HG03175 (cell line): Measurements from ENCODE around the gene ANAPC2.
A peak's percentile ranks its signal among the peaks of the same experiment; 100 is the strongest.

ENCODE experiments used
- ATAC-seq: cut with Tn5 transposase; IDR thresholded peaks from one replicate; pipeline ENCODE4 v1.9.1; 2021; ENCODE audit warnings: mild to moderate bottlenecking, moderate library complexity; ENCODE audit not compliant: unreplicated experiment

ANAPC2 gene

DNA sequence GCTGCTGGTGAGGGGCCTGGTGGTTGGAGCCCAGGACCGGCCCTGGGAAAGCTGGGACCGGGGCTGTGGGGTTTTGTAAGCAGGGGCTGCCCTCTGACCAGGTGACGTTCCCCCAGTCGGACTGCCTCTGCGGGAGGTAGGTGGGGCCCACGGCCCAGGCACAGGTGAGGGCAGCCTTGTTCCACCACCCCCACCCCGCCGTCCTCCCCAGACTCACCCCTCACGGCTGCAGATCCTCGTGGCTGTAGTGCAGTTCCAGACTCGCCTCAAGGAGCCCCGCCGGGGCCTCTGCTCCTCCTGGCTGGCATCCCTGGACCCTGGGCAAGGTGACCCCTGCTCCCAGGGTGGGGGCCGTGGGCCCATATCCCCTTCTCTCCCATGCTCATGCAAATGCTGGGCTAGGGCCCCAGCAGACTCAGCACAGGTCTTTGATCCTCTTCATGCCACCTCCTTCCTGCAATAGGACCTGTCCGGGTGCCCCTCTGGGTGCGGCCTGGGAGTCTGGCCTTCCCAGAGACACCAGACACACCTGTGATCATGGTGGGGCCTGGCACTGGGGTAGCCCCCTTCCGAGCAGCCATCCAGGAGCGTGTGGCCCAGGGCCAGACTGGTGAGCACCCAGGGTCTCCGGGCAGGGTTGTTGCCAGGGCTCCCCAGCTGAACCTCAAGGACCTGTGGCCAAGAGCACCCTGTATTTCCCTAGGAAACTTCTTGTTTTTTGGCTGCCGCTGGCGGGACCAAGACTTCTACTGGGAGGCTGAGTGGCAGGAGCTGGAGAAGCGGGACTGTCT lies 27.0 kb upstream of the ANAPC2 start:
- no peak for ATAC-seq

DNA sequence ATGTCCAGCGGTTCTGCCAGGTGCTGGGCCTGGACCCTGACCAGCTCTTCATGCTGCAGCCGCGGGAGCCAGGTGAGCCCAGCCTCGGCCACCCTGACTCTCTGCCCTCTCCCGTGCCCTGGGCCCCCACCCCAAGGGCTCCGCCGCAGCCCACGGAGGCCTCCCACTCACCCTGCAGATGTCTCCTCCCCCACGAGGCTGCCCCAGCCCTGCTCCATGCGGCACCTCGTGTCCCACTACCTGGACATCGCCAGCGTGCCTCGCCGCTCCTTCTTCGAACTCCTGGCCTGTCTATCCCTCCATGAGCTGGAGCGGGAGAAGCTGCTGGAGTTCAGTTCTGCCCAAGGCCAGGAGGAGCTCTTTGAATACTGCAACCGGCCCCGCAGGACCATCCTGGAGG lies 26.3 kb upstream of the ANAPC2 start:
- ATAC-seq, result no peak

DNA sequence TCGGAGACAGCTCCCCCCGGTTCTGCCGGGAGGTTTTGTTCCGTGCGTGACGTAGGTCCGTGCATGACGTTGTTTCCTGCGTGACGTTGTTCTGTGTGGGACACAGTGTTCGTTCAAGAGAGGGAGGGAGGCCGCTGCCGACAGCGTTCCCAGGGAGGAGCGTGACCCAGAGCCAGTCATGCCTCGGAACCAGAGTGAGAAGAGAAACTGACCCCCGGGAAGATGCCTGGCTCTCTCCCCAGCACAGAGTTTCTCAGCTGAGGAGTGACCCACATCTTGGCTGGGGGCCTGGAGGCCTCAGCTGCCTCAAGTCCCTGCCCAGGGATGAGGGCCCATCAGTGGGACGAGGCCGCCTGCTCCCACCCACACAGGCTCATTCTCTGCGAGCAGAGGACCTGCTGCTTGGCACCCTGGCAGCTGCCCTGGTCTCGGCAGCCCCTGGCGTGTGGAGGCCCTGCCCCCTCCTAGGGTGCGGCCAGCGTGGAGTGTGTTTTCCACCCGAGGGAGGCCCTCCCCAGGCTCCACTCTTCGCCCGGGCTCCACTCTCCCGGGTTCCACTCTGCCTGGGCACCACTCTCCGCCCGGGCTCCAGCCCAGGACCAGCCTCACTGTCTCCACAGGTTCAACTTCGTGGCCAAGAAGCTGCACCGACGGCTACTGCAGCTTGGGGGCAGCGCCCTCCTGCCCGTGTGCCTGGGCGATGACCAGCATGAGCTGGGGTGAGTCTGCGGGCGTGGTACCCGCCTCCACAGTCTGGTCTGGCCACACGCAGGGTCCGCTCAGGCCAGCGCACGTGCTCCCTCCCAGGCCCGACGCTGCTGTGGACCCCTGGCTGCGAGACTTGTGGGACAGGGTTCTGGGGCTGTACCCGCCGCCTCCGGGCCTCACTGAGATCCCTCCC lies 25.1 kb upstream of the ANAPC2 start:
- ATAC-seq, result no peak

DNA sequence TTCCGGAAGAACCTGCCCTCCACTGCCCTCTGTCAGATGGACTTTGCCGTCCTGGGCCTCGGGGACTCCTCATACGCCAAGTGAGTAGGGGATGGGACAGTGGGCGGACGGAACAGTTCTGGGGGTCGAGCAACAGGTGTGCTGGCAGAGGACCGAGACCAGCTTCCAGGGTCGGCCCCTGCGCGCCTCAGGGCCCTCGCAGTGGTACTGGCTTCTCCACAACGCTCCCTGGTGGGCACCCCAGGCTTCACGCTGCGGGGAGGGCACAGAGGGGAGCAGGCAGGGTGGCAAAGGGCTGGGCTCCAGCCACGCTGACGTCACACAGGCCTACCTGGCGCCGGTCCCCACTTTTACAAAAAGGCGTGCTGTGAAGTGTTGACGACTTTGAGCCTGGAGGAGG lies 24.2 kb upstream of the ANAPC2 start:
- no peak for ATAC-seq

DNA sequence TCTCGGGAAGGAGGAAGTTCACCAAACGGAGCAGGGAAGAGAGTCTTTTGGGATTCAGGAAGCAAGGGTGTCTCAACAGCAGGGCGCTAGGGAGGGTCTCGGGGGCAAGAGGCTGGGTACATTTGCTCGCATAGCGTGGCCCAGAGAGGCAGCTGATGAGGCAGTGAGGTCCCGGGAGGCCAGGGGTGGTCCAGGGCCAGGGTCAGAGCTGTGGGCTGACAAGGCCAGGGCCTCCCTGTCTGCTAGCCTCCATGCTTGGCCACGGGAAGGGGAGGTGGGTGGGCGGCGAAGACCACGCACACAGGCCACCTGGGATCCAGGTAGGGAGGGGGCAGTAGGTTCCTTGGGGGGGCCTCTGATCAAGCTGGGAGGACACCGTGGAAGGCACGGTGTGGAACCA lies 23.2 kb upstream of the ANAPC2 start:
- no peak for ATAC-seq

DNA sequence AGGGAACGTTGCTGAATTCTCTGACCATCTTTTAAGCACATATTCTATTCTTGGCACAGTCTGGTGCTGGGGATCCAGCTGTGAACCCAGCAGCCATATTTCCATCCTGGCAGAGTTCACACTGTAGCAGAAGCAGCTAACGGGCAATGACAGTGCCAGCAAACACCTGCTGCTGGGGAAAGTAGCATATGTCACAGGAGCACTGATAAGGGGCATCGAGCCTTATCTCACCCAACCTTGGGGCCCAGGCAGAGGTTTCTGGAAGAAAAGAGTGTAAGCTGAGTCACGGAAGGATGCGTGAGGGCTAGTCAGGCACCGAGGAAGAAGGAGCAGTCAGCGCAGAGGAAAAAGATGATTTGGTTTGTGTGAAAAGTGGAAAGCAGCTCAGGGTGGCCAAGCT lies 18.2 kb upstream of the ANAPC2 start:
- ATAC-seq, result no peak

DNA sequence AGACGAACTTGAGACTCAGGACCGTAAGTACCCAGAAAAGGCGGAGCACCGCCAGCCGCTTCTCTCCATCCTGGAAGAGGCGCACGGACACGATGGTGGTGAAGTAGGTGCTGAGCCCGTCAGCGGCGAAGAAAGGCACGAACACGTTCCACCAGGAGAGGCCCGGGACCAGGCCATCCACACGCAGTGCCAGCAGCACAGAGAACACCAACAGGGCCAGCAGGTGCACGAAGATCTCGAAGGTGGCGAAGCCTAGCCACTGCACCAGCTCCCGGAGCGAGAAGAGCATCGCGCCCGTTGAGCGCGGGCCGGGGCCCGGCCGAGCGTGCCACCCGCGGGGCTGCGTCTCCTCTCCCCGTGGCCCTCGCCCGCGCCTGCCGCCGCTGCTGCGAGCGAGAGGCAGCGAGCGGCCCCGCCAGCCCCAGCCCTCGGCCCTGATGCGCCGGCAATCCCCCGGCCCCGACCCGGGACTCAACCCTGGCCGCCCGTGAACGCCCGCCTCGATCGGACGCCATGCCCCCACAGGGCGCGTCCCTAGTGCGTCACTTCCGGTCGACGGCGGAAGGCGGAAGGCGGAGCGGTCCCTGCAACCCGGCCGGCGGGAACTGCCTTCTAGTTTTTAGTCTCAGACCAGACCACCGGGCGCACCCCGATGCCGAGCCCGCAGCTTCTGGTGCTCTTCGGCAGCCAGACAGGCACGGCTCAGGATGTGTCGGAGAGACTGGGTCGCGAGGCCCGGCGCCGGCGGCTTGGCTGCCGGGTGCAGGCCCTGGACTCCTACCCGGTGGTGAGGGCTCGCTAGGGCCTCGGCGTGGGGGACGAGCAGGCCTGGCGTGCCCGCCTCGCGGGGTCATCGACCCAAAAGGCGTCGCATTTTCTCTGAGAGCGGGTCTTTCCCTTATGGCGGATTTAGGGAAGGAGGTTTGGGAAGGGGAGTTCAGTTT lies 17.0 kb upstream of the ANAPC2 start, which contains the start of the genes NDOR1 and TMEM203:
TSS of gene NDOR1 (plus strand) at position 575 of the 944 bp plus-strand sequence. CDS start at position 653, 78 bp downstream.
TSS of gene TMEM203 (minus strand) at position 523 of the 944 bp plus-strand sequence. CDS start at position 289, 234 bp downstream.
- peak; percentile 52 for ATAC-seq

DNA sequence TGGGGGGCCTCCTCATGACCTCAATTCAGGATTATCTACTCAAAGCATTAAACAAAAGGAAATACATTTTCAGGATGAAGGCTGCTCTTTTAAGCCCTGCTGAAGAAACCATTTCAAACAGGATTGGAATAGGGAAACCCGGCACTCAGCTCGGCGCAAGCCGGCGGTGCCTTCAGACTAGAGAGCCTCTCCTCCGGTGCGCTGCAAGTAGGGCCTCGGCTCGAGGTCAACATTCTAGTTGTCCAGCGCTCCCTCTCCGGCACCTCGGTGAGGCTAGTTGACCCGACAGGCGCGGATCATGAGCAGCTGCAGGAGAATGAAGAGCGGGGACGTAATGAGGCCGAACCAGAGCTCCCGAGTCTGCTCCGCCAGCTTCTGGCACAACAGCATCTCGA lies 16.4 kb upstream of the ANAPC2 start:
- ATAC-seq, result no peak

DNA sequence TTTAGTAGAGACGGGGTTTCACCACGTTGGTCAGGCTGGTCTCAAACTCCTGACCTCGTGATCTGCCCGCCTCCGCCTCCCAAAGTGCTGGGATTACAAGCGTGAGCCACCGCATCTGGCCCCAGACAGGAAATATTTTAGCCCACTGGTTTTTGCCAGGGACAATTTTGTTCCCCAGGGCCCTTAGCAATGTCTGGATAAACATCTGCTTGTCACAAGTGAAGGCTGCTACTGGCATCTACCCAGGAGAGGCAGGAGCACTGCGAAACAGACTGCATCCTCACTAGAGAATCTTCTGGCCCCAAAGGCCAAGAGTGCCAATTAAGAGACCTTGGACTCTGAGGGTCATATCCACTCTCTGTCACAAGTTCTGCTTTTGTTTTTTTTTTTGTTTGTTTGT lies 14.6 kb upstream of the ANAPC2 start:
- no peak for ATAC-seq

DNA sequence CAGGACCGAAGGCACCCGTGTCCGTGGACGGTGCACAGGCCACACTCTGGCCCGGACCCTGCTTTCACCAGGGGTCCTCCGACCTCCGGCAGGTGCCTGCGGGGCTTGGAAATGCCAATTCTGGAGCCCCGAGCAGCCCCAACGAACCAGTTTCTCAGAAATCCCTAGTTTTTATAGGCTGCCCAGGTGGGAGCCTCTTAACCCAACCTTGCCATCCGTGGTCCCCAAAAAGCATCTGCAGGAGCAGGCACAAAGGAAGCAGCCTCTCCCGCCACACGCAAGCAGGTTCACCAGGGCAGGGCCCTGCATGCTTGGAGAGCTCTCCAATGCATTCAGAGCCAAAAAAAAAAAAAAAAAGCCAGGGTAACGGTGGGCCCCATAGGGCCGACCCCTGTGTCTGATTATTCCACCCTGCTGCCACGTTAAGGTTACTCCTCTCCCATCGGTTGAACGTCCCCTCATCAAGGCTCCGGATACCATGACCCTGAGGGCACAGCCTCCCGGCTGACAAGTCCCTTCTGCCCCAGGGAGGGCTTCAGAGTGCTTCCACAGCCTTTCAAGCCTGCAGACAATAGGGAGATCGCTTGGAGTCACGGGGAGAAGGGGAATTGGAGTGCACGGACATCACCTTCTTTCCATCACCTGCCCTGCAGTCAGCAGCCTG lies 13.0 kb upstream of the ANAPC2 start:
- ATAC-seq, result no peak

DNA sequence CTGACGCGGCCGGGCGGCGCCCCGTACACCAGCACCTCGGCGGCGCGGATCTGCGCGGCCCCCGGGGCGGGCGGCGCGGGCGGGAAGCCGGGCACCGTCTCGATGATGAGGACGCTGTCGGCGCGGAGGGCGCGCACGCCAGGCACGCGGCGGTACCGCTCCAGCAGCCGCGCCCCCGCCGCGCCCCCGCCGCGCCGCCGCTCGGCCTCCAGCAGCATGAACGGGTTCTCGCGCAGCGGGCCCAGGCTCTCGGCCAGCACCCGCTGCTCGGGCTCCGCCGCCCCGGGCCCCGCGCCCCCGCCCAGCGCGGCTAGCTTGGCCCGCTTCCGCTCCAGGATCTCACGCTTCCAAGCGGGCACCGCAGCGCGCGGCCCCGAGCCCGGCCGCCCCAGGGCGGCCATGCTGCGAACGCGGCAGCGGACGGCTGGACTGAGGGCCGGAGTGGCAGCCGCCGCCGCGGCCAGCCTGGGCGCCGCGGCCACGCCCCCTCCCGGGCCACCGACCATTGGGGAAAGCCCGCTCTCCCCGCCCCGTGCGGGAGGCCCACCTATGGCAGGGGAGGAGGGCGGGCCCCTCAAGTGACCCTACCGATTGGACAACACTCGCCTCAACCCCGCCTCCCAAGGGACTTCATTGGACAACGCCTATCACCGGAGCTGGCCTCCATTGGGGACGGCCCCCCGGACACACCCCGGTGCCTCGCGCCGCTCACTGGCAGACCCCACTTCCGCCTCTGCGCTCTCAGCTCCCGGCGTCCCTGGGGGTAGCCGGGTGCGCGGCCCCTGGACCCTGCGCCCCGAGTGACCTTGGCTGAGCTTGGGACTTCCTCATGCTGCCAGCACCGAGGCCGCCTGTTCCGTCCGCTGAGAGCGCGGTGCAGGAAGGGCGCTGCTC lies 12.2 kb upstream of the ANAPC2 start, which contains the start of gene TPRN:
TSS of gene TPRN (minus strand) at position 431 of the 894 bp plus-strand sequence. CDS start at position 401, 30 bp downstream.
- peak; percentile 87 for ATAC-seq

DNA sequence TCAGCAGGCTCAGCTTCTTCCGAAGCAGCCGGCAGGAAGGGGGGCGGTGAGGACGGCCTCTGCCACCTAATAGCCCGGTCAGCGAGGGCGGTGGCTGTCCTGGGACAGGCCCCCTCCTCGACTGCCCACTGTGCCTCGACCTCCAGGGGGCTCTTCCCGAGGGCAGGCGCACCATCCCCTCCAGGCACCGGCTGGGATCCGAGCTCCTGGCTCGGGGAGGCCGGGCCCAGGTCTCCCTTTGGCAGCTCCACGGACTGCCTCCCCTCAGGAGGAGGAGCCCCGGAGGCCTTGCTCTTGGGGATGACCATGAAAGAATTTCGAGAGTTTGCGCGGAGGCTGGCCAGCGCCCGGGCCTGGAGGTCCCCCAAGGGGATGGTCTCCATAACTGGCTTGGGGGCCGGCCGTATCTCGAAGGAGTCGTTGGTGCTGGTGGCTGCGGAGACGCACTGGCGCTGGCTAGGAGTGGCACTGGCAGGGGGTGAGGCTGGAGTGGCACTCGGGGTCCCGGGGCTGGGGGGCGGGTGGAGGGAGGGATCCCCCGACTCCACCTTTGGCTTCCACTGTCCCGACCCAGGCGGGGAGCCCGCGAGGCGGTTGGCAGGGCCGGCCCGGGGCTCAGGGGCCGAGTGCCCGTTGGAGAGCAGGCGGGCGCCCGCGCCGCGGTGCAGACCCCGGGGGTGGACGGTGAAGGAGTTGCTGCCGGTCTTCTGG lies 11.2 kb upstream of the ANAPC2 start:
- ATAC-seq, result no peak

DNA sequence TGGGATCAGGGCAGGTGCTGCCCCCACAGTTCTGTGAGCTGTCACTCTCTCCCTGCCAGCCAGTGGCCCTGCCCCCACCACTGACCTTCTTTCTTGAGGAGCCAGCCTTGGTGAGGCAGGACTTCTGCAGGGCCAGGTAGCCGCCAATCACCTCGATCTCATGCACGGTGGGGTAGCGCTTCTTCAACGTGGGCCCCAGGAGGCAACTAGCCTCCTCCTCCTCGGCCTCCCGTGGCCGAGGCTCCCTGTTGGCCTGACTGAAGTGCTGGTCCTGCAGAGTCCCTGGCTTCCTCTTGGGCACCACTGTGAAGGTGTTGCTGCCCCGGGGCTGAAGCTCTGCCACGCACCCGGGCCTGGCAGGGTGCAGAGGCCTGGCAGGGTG lies 10.5 kb upstream of the ANAPC2 start:
- ATAC-seq, result no peak

DNA sequence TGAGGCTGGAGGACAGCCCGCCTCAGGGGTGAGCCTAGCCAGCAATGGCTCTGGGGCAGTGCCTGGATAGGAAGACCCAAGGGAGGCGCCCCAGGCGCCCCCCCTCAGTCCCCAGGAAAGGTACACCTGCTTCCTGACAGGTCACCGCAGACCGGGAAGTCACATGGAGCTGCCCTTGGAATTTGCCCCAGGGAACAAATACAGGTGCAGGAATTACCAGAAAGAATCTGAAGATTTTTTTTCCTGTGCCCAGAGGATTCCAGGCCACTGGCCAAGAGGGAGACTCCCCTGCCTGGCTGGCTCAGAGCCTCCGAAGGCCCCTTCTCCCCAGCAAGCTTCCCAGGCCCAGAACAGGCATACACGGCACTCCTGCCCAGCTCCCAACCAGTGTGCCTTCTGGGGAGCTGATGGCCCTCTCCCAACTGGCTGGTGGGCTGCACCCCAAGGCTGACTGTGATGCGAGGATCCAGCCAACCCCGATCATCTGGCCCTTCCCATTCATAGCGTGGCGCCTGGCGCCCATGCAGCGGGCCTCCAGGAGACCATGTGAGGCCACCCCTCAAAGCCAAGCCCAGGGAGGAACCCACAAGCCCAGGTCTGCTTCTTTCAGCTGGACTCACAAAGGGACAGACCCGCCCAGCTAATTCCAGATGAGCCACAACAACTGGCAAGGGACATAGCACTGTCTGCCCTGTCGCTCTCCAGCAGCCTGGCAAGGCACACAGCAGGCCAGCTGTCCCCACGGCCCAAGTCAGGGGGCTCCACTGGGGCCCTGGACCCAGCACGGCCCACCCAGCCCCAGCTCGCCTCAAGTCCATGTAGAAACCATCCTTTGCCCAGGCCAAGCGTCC lies 9.9 kb upstream of the ANAPC2 start:
- no peak for ATAC-seq

DNA sequence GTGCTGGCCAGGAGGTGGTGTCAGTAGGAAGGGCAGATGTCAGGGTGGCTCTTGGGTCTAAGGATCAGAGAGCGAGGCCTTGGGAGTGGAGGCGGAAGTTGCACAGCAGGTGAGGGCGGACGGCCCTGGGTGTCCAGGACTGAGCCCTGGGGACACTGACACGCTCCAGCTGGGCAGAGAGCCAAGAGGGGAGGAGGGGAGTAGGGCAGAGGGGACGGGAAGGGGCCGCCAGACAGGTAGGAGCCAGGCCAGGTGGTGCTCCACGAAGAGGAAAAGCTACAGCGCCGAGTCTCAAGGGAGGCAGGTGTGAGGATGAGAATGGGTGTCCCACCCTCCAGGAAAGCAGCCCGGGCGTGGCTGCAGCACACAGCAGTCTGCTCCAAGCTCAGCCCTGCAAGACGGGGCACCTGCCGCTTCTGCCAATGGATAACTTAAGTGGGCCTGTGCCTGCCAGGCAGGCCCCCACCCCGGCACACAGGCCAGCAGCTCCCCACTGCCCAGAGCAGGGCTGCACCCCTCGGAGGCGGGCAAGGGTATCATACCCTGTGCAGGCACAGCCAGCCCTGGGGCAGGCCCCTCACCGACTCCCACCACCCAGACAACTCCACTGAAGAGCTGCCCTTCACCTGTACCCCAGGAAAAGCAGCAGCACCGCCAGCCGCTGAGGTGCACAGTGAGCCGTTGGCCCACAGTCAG lies 7.3 kb upstream of the ANAPC2 start:
- no peak for ATAC-seq

DNA sequence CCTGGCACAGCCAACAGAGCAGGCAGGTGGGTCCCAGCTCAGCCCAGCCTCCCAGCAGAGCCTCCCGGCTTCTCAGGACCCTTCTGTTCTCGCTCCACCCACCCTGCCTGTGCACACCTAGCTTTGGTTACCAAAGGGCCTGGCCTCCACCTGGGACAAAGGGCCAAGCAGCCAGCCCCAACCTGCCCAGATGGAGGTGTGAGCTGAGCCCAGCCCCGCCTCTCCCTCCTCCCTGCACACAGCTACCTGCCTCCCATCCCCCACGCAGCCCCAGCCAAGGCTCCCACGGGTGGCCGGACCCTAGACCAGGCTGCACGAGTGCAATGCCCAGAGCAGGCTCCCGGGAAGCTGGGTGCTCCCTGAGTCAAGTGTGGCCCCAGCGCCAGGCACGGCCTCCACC lies 6.5 kb upstream of the ANAPC2 start:
- ATAC-seq, result no peak

DNA sequence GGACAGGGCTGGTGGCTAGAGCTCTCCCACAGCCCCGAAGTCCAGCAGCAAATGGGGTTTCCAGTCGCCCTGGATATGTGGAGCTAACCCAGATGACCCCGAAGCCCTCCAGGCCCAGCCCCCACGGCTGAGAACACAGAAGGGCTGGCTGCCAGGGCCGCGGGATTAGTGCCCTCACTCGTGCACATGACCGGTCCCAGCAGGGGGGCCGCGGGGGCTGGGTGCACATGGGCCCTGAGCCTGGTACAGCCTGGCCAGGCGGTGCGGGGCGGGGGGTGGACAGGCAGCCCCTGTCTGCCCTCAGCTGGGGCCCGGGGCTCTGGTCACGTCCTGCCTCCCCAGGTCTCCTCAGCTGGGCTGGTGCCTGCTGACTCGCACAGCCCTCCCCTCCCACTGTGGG lies 6.0 kb upstream of the ANAPC2 start:
- no peak for ATAC-seq
